ENCODE data around the gene RILPL1. TPM values are rescaled to one million over a fixed set of nuclear protein-coding genes. Genes with fewer than 3 reads are reported as not detected.
A peak's percentile ranks its signal among the peaks of the same experiment; 100 is the strongest.

RILPL1 gene
- total and polyA plus RNA-seq, 10 of the 15 experiments (the other 5 are each of a cell fraction or from before 2014, with no cell fraction given), result 0.05 to 0.61 (median 0.25) TPM

GRCh38 chr12:123427036-123427769, 106.3 kb downstream of the RILPL1 start (continued):
- TF ChIP-seq, protein P1, sequence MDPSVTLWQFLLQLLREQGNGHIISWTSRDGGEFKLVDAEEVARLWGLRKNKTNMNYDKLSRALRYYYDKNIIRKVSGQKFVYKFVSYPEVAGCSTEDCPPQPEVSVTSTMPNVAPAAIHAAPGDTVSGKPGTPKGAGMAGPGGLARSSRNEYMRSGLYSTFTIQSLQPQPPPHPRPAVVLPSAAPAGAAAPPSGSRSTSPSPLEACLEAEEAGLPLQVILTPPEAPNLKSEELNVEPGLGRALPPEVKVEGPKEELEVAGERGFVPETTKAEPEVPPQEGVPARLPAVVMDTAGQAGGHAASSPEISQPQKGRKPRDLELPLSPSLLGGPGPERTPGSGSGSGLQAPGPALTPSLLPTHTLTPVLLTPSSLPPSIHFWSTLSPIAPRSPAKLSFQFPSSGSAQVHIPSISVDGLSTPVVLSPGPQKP (IDR thresholded peaks at IDR 0.05; ENCODE audit: low read depth, low read length), result no peak
- TF ChIP-seq E4F1 (IDR thresholded peaks at IDR 0.05; ENCODE audit: borderline replicate concordance, partially characterized antibody) (no peak), BCL3 (IDR thresholded peaks at IDR 0.05; ENCODE audit: borderline replicate concordance, insufficient read depth, low read depth, low read length, poor library complexity, severe bottlenecking) (peak; percentile 57), SMAD5 (IDR thresholded peaks at IDR 0.05; ENCODE audit: low read depth) (no peak; the same call in 1 of the 2 replicates), KDM1A (IDR thresholded peaks at IDR 0.05; ENCODE audit: borderline replicate concordance) (no peak), HDGF (IDR thresholded peaks at IDR 0.05) (0 out of 2 replicates have a peak, but pooled peaks have one; percentile 44), TAF1 (IDR thresholded peaks at IDR 0.05; ENCODE audit: borderline replicate concordance, low read depth, low read length) (peak; percentile 5; the same call in 1 of the 2 replicates), IKZF1 (conservative IDR thresholded peaks at IDR 0.05) (peak; percentile 76), SKIL (IDR thresholded peaks at IDR 0.05; ENCODE audit: low read depth, poor library complexity, severe bottlenecking) (peak; percentile 66), KAT2A (conservative IDR thresholded peaks at IDR 0.05; ENCODE audit: control insufficient read depth, low read depth, low read length) (no peak), POLR2AphosphoS5 (IDR thresholded peaks at IDR 0.05; ENCODE audit: low read length) (peak; percentile 47; the same call in 1 of the 2 replicates), BACH1 (IDR thresholded peaks at IDR 0.05; ENCODE audit: borderline replicate concordance) (no peak), SREBF1 (IDR thresholded peaks at IDR 0.05; ENCODE audit: low read length) (no peak), TCF7 (IDR thresholded peaks at IDR 0.05; ENCODE audit: borderline replicate concordance) (no peak), NR2F1 (conservative IDR thresholded peaks at IDR 0.05) (peak; percentile 78)
- TF ChIP-seq, protein P2, sequence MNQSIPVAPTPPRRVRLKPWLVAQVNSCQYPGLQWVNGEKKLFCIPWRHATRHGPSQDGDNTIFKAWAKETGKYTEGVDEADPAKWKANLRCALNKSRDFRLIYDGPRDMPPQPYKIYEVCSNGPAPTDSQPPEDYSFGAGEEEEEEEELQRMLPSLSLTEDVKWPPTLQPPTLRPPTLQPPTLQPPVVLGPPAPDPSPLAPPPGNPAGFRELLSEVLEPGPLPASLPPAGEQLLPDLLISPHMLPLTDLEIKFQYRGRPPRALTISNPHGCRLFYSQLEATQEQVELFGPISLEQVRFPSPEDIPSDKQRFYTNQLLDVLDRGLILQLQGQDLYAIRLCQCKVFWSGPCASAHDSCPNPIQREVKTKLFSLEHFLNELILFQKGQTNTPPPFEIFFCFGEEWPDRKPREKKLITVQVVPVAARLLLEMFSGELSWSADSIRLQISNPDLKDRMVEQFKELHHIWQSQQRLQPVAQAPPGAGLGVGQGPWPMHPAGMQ (IDR thresholded peaks at IDR 0.05; ENCODE audit: borderline replicate concordance), result no peak
- TF ChIP-seq, protein P3, sequence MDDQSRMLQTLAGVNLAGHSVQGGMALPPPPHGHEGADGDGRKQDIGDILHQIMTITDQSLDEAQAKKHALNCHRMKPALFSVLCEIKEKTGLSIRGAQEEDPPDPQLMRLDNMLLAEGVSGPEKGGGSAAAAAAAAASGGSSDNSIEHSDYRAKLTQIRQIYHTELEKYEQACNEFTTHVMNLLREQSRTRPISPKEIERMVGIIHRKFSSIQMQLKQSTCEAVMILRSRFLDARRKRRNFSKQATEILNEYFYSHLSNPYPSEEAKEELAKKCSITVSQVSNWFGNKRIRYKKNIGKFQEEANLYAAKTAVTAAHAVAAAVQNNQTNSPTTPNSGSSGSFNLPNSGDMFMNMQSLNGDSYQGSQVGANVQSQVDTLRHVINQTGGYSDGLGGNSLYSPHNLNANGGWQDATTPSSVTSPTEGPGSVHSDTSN (IDR thresholded peaks at IDR 0.05; ENCODE audit: insufficient replicate concordance, low read depth, low read length), result peak; percentile 49

All from GM12878 (cell line).